HUDEP-2 (cell line): Measurements from ENCODE around the gene DMD.

Experiments used
- DNase-seq, 76 experiments: peaks; one replicate each; lab custom pipeline; 2025; ENCODE audit not compliant: unreplicated experiment in 76 of 76; lab: John Stamatoyannopoulos, UW

Gene DMD

GRCh38 chrX:33045882-33046281, 165.5 kb downstream of the DMD start:
- DNase-seq = no peak

GRCh38 chrX:33045245-33045644, 166.1 kb downstream of the DMD start:
- no peak for DNase-seq

- no peak for DNase-seq
Observed at GRCh38 chrX:33041141-33041540, 170.2 kb downstream of the DMD start.

DNA sequence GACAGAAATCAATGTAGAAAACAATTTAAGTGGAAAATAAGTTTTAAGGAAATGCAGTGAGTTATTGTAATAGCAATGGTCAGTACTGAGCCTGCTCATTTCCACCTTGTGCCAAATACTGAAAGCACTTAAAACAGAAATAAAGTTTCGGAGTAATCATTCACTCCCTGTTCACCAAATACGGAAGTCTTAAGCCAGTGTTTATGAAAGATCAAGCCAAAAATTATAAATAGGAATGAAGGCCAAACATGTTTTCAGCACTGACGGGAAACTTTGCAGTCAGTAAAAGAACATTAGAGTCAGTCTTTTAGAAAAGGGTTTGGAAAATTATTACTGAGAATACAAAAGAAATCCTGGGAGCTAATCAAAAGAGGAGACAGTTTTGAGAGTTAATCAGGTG, 178.6 kb downstream of the DMD start:
- no peak for DNase-seq

GRCh38 chrX:33014949-33015348, 196.4 kb downstream of the DMD start:
- DNase-seq = no peak

- DNase-seq = no peak
Observed at GRCh38 chrX:33014086-33014485, 197.3 kb downstream of the DMD start.

DNA sequence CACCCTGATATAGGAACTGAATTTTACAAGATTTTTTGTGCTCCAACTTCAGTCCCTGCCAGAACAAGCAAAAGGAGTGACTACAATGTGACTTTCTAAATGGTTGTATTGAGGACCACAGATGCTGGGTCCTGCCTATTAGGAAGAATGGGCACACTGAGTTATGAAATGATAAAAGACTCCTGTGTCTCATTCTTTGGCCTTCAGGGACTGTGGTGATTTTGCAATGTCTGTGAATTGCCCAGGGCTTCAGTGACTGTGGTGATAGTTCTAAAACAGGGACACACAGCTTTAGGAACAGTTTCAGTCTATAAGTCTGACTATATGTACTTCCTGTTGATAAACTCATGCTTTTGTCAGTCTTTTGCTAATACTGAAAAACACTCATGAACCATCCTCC, 210.2 kb downstream of the DMD start:
- no peak for DNase-seq

- no peak for DNase-seq
Observed at GRCh38 chrX:32998776-32999175, 212.6 kb downstream of the DMD start.

DNA sequence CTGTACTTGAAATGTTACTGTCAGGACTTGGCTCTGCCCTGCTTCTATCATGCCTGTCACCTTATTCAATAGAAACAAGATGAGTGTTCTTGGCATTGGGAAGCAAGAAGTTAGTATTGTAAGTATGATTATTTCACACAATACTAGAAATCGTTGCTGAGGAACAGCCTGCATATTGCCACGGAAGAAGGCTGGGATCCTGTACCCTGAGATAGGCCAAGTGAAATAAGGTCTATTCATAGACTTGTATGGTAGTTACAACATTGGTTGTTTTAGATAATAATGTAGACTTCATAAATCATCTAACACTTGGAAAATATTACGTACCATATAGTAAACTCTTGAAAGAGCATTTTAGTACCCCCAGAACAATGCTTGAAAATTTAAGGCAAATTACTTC, 215.9 kb downstream of the DMD start:
- no peak for DNase-seq

GRCh38 chrX:32987142-32987541, 224.2 kb downstream of the DMD start:
- peak in 1 of 76 experiments; percentile 0 for DNase-seq

DNA sequence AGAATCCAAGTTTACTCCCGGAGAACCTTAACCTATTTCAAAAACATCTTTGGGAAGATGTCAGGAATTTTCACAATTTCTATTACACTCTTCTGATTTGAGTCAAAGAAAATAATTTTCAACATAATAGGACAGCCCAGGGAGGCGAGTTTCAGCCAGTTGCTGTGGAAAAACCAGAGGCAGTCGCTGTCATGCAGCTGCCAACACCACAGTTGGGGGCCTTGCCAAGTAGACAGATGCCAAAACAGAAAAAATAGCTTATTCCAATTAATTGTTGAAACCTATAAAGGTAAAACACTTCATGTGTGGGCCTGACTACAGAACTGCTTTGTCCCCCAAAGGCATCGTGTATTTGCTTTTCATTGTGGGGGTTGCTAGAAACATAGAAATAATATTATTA, 225.8 kb downstream of the DMD start:
- no peak for DNase-seq

GRCh38 chrX:32966821-32967355, 244.5 kb downstream of the DMD start:
- DNase-seq = no peak

DNA sequence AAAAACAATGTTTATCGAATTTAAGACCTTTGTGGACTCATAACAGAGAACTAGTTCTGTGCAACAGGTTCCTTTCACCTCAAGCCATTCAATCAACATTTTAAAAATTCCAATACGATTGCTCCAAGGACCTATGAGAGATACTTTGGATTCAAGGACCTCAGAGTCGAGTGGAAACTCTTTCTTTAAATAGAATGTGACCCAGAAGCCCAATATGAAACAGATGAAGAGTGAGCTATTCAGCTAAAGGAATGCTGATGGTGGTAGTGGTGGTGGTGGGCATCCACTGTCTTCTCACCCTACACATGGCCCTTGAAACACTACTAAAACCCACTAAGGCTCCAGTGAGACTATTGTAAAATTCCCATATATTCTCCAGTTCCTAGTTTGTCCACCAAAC, 257.2 kb downstream of the DMD start:
- no peak for DNase-seq

DNA sequence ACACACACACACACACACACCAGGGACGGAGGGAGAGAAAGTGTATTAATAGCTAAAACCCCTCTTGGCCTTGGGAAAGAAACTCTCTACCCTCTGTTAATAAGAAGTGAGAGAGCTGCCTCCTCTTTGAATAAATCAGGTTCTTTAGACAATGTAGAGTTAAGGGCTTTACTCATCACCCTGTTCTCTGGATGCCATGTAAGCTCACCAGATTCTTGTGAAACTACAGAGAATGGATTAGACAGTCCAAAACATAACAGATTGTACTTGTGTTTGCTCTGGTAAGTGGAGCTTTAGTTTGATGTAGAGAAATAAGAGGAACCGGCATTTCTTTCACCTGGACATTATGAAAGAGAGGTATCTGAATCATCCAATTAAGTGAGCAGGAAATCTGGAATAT, 263.2 kb downstream of the DMD start:
- DNase-seq = no peak

- DNase-seq = no peak
Observed at GRCh38 chrX:32937043-32937442, 274.3 kb downstream of the DMD start.

DNA sequence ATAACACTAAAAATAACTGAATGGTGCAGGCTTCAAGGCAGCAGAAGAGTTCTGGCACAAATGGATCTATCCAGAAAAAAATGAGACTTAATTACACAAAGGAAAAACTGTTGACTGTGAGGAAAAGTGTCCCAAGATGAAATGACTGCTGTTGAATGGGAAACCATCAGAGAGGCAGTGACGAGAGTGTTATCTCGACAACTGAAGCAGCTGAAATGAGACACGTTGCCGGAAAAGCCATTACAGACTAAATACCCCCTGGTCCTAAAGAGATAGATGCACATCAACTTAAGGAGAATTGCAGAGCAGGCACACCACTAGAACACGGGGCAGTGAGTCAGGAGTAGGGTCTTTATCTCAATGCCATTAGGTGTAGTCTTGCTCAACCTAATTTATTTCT, 277.8 kb downstream of the DMD start:
- DNase-seq = no peak

GRCh38 chrX:32929040-32929439, 282.3 kb downstream of the DMD start:
- DNase-seq = no peak

- DNase-seq = no peak
Observed at GRCh38 chrX:32896088-32896487, 315.3 kb downstream of the DMD start.

DNA sequence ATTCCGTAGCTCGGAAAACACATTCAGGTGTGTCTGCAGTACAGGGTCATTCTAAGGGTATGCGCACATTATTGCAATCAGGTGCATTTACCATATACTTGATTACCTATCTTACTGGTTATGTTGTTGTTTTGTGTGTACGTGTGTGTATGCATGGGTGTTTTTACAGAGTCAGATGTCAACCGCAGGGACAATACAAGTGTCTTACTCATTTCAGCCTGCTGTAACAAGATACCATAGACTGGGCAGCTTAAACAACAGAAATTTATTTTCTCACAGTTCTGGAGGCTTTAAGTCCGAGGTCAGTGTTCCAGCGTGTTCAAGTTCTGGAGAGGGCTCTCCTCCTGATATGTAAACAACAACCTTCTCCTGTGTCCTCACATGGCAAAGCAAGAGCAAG, 316.7 kb downstream of the DMD start:
- no peak for DNase-seq

GRCh38 chrX:32893751-32894150, 317.6 kb downstream of the DMD start:
- no peak for DNase-seq

DNA sequence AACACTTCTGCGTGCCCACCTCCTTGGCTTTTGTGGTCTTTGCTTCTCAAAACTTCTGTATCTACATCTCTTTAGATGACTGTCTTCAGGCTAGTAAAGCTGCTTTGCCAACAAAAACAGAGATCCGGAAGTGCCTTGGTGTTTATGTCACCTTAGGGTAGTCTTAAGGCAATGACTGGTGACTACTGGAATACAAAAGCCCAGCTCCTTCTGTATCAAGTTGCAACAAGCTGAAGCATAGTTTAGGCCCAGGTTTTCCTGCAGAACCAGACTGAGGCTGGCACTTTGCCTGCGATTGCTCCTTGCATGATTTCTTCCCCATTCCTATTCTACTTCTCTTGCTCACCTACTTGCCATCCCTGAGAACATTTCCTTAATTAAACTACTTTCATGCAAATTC, 333.8 kb downstream of the DMD start:
- DNase-seq = no peak

- no peak for DNase-seq
Observed at GRCh38 chrX:32874839-32875238, 336.5 kb downstream of the DMD start.

DNA sequence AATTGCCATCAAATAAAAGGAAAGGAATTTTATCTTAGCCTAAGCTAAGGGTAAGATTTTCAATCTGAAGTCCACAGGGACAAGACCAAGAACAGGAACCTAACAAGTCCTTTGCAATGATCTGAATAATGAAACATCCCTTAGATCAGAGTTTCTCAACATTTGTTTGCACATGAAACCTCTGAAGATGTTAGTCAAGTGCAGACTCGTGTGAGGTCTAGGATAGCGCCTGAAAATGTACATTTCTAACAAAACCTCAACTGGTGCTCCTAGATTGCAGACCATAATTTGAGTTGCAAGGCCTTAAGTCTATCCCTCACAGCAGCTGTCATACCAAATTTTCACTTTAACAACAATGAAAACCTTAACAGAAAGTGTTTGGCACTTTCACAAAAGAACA, 337.6 kb downstream of the DMD start:
- DNase-seq = no peak

GRCh38 chrX:32871636-32872035, 339.7 kb downstream of the DMD start:
- no peak for DNase-seq
